ENCODE data around the gene OLFML2A. TPM values are rescaled to one million over a fixed set of nuclear protein-coding genes. Genes with fewer than 3 reads are reported as not detected.
"Not testable (repeated sequence)": the region's sequence is repeated elsewhere in the genome, so short reads cannot be mapped to it uniquely, and the experiment has no call there.

OLFML2A gene
- polyA plus RNA-seq, 3 donors, result 0.03 to 0.25 TPM; not detected in 1

GRCh38 chr9:124733964-124734740 is 42.8 kb upstream of the OLFML2A start:
- 53% methylated on average over 6 of the region's 14 CpGs for WGBS (ENCODE audit: insufficient coverage)
- Mint-ChIP-seq H3K27ac (no peak overlapping the region), H3K27me3 (ENCODE audit: low read depth in 3 of 3) (peaks cover 0 to 2% (median 0%) of the 10 kb centered on the region in 3 donors), H3K36me3 (peaks cover 2 to 11% of the 10 kb centered on the region in 2 donors), H3K4me3 (no peak overlapping the region), H3K4me1 (peaks cover 11% of the 10 kb centered on the region), H3K9me3 (peaks cover 0 to 2% (median 0%) of the 10 kb centered on the region in 7 donors)
- no peaks in the 10 kb centered on the region for H3K4me1 ChIP-seq (ENCODE audit: control insufficient read depth in 1 of 2, insufficient read depth in 2 of 2, low read length in 2 of 2)
- H3K9me3 ChIP-seq (replicated peaks in 1 of 2; ENCODE audit: control insufficient read depth in 1 of 2, insufficient read depth in 1 of 2, low read length in 2 of 2), result no peaks in the 10 kb centered on the region
- H3K4me3 ChIP-seq (replicated peaks in 1 of 3; ENCODE audit: low read depth in 2 of 3, low read length in 3 of 3), result no peak overlapping the region
- intact Hi-C loops (cut with micrococcal nuclease), result no loop called here
- peaks cover 0 to 5% of the 10 kb centered on the region in 2 donors for H3K36me3 ChIP-seq (replicated peaks in 1 of 2; ENCODE audit: control insufficient read depth in 1 of 2, insufficient read depth in 2 of 2, low read length in 2 of 2)
- H3K79me2 ChIP-seq (ENCODE audit: insufficient read depth, low read length), result no peaks in the 10 kb centered on the region
- no peak overlapping the region for H3K9ac ChIP-seq (ENCODE audit: insufficient read depth, low read length, poor library complexity, severe bottlenecking)
- no peaks in the 10 kb centered on the region for H3K27me3 ChIP-seq (ENCODE audit: control insufficient read depth in 2 of 2, insufficient read depth in 2 of 2, low read length in 2 of 2)
- H3K27ac ChIP-seq (ENCODE audit: low read depth in 1 of 2, low read length in 2 of 2), result no peak overlapping the region
- DNase-seq, result no peak
- TF ChIP-seq CTCF (IDR thresholded peaks at IDR 0.05), result no peak
- no peaks in the 10 kb centered on the region for H4K20me1 ChIP-seq (ENCODE audit: insufficient read depth, low read length)
- H2AFZ ChIP-seq (ENCODE audit: insufficient read depth, low read depth, low read length, poor library complexity, severe bottlenecking), result no peak overlapping the region
- H3K4me2 ChIP-seq (replicated peaks; ENCODE audit: extremely low read depth, low read length, poor library complexity, severe bottlenecking), result no peak overlapping the region

- intact Hi-C loops (cut with micrococcal nuclease); H3K79me2 ChIP-seq (ENCODE audit: insufficient read depth, low read length); H3K4me2 ChIP-seq (replicated peaks; ENCODE audit: extremely low read depth, low read length, poor library complexity, severe bottlenecking); H3K9ac ChIP-seq (ENCODE audit: insufficient read depth, low read length, poor library complexity, severe bottlenecking); H3K4me3 Mint-ChIP-seq; DNase-seq; H3K27me3 ChIP-seq (ENCODE audit: control insufficient read depth in 2 of 2, insufficient read depth in 2 of 2, low read length in 2 of 2); H3K4me3 ChIP-seq (replicated peaks in 1 of 3; ENCODE audit: low read depth in 2 of 3, low read length in 3 of 3); H3K36me3 ChIP-seq (replicated peaks in 1 of 2; ENCODE audit: control insufficient read depth in 1 of 2, insufficient read depth in 2 of 2, low read length in 2 of 2); H2AFZ ChIP-seq (ENCODE audit: insufficient read depth, low read depth, low read length, poor library complexity, severe bottlenecking); H3K9me3 ChIP-seq (replicated peaks in 1 of 2; ENCODE audit: control insufficient read depth in 1 of 2, insufficient read depth in 1 of 2, low read length in 2 of 2); H3K27ac ChIP-seq (ENCODE audit: low read depth in 1 of 2, low read length in 2 of 2); H3K4me1 ChIP-seq (ENCODE audit: control insufficient read depth in 1 of 2, insufficient read depth in 2 of 2, low read length in 2 of 2); H3K27ac Mint-ChIP-seq; H3K9me3 Mint-ChIP-seq; H4K20me1 ChIP-seq (ENCODE audit: insufficient read depth, low read length); H3K27me3 Mint-ChIP-seq (ENCODE audit: low read depth in 3 of 3): not testable (repeated sequence)
- Mint-ChIP-seq H3K4me1 (peaks cover 11% of the 10 kb centered on the region), H3K36me3 (peaks cover 2 to 11% of the 10 kb centered on the region in 2 donors)
- WGBS (ENCODE audit: insufficient coverage), result 82% methylated on average over 7 of the region's 7 CpGs
Observed at GRCh38 chr9:124734741-124735083, 42.2 kb upstream of the OLFML2A start.
